Activated T-helper 1 cell treated with anti-CD3 and anti-CD28 coated beads, Interleukin-2, amount 50 U/mL, for 16 hours (primary cell): Measurements from ENCODE around the gene HCAR2.
"Not testable (repeated sequence)": the region's sequence is repeated elsewhere in the genome, so short reads cannot be mapped to it uniquely, and the experiment has no call there.

Source experiments
- DNase-seq, 2 donors: peaks; one replicate each; pipeline ENCODE4 v3.0.0-alpha.2; 2020; ENCODE audit warnings: low read depth in 1 of 2, low spot score in 1 of 2

The HCAR2 gene

GRCh38 chr12:122702890-122703611 is at the start of gene HCAR2:
Gene HCAR2 (minus strand): TSS chr12:122703357. CDS start chr12:122703283, 74 bp downstream.
- not testable (repeated sequence) for DNase-seq

- peak; percentile 99 for DNase-seq
These were observed 49.5 kb upstream of the HCAR2 start, which contains the start of gene DENR for GRCh38 chr12:122752464-122753318. Gene DENR (plus strand): TSS chr12:122752824. CDS start chr12:122753702, 878 bp downstream.

GRCh38 chr12:122750781-122751515 is 47.8 kb upstream of the HCAR2 start:
- not testable (repeated sequence) for DNase-seq

GRCh38 chr12:122749569-122750332 is 46.6 kb upstream of the HCAR2 start:
- DNase-seq, result no peak

- no peak for DNase-seq
These were observed 44.3 kb upstream of the HCAR2 start for GRCh38 chr12:122747224-122748135.

- DNase-seq, result no peak
These were observed 40.9 kb upstream of the HCAR2 start for GRCh38 chr12:122743895-122744525.

- no peak for DNase-seq
These were observed 37.2 kb upstream of the HCAR2 start for GRCh38 chr12:122740351-122740750.

- DNase-seq, result no peak
These were observed 35.4 kb upstream of the HCAR2 start for GRCh38 chr12:122738571-122738970.

- DNase-seq, result no peak
These were observed 29.5 kb upstream of the HCAR2 start for GRCh38 chr12:122732611-122733010.

GRCh38 chr12:122732170-122732569 is 29.0 kb upstream of the HCAR2 start:
- no peak for DNase-seq

- peak in 1 of 2 donors; percentile 14 for DNase-seq
These were observed 27.3 kb upstream of the HCAR2 start, which contains the start of gene HCAR1 for GRCh38 chr12:122730215-122731014. Gene HCAR1 (minus strand): TSS chr12:122730844. CDS start chr12:122730339, 505 bp downstream.

- no peak for DNase-seq
These were observed 26.5 kb upstream of the HCAR2 start for GRCh38 chr12:122729583-122730214.

- no peak for DNase-seq
These were observed 23.0 kb upstream of the HCAR2 start for GRCh38 chr12:122726080-122726558.

- no peak for DNase-seq
These were observed 22.4 kb upstream of the HCAR2 start for GRCh38 chr12:122725452-122726079.

GRCh38 chr12:122724641-122725243 is 21.6 kb upstream of the HCAR2 start:
- DNase-seq, result no peak

- DNase-seq, result no peak
These were observed 19.2 kb upstream of the HCAR2 start for GRCh38 chr12:122722387-122722786.
